LoVo (cell line): ENCODE data around the gene VSIR.

Experiments
- DNase-seq: peaks from one replicate; pipeline ENCODE4 v3.0.0-alpha.2; 2016; ENCODE audit warnings: low spot score

The VSIR gene

GRCh38 chr10:71806704-71807556 lies 33.6 kb upstream of the VSIR start:
- no peak for DNase-seq

- DNase-seq, result peak; percentile 16
Observed at GRCh38 chr10:71805776-71806703, 32.7 kb upstream of the VSIR start.

GRCh38 chr10:71804077-71804476 lies 30.8 kb upstream of the VSIR start:
- DNase-seq, result no peak

- DNase-seq, result no peak
Observed at GRCh38 chr10:71802715-71803488, 29.6 kb upstream of the VSIR start.

GRCh38 chr10:71802235-71802634 lies 28.9 kb upstream of the VSIR start:
- DNase-seq, result no peak

GRCh38 chr10:71801361-71801760 lies 28.0 kb upstream of the VSIR start:
- DNase-seq, result no peak

GRCh38 chr10:71799608-71800453 lies 26.5 kb upstream of the VSIR start:
- no peak for DNase-seq

- DNase-seq, result no peak
Observed at GRCh38 chr10:71799112-71799511, 25.8 kb upstream of the VSIR start.

GRCh38 chr10:71798308-71798624 lies 24.9 kb upstream of the VSIR start:
- no peak for DNase-seq

GRCh38 chr10:71797533-71798307 lies 24.4 kb upstream of the VSIR start:
- no peak for DNase-seq

GRCh38 chr10:71796749-71797405 lies 23.6 kb upstream of the VSIR start:
- DNase-seq, result no peak

- no peak for DNase-seq
Observed at GRCh38 chr10:71795248-71795647, 21.9 kb upstream of the VSIR start.

- no peak for DNase-seq
Observed at GRCh38 chr10:71790749-71791440, 17.6 kb upstream of the VSIR start.

- no peak for DNase-seq
Observed at GRCh38 chr10:71789871-71790270, 16.6 kb upstream of the VSIR start.

GRCh38 chr10:71788954-71789353 lies 15.6 kb upstream of the VSIR start:
- DNase-seq, result no peak

- DNase-seq, result no peak
Observed at GRCh38 chr10:71784679-71785272, 11.5 kb upstream of the VSIR start.

GRCh38 chr10:71783917-71784678 lies 10.8 kb upstream of the VSIR start:
- DNase-seq, result no peak

GRCh38 chr10:71782917-71783490 lies 9.7 kb upstream of the VSIR start:
- DNase-seq, result no peak
